Stimulated activated naive CD8-positive, alpha-beta T cell treated with anti-CD3 and anti-CD28 coated beads, Interleukin-15, amount 100 ng/mL, for 72 hours (primary cell): ENCODE measurements around the gene TGDS.

Source experiments
- ATAC-seq: fragments of 150-1000 bp; cut with Tn5 transposase; 2 replicates; pipeline ENCODE4 v1.10.0; 2021; ENCODE audit warnings: mild to moderate bottlenecking, moderate library complexity
- DNase-seq, 2 donors: peaks; one replicate each; pipeline ENCODE4 v3.0.0; 2021 to 2022
- H3K27ac Mint-ChIP-seq, 2 donors: one replicate each; pipeline ENCODE4 v1.8.0; 2022; ENCODE audit warnings: mild to moderate bottlenecking in 2 of 2, mixed read lengths in 2 of 2, moderate library complexity in 2 of 2
- H3K27me3 Mint-ChIP-seq: one replicate; pipeline ENCODE4 v1.8.0; 2022; ENCODE audit warnings: mixed read lengths
- H3K4me1 Mint-ChIP-seq: one replicate; pipeline ENCODE4 v1.8.0; 2022; ENCODE audit warnings: mild to moderate bottlenecking, mixed read lengths
- H3K4me3 Mint-ChIP-seq, 2 donors: one replicate each; pipeline ENCODE4 v1.8.0; 2022; ENCODE audit warnings: mild to moderate bottlenecking in 2 of 2, mixed read lengths in 2 of 2, moderate library complexity in 1 of 2
- H3K9me3 Mint-ChIP-seq, 2 donors: one replicate each; pipeline ENCODE4 v1.8.0; 2022; ENCODE audit warnings: mixed read lengths in 2 of 2

TGDS gene

GRCh38 chr13:94579063-94579462 lies 16.9 kb downstream of the TGDS start:
- no peak overlapping the region for H3K4me3 Mint-ChIP-seq
- ATAC-seq (no peak), DNase-seq (no peak)
- H3K9me3 Mint-ChIP-seq = no peaks in the 10 kb centered on the region
- H3K4me1 Mint-ChIP-seq = peaks cover 2% of the 10 kb centered on the region
- H3K27ac Mint-ChIP-seq = no peak overlapping the region
- no peaks in the 10 kb centered on the region for H3K27me3 Mint-ChIP-seq

GRCh38 chr13:94569615-94570014 lies 26.3 kb downstream of the TGDS start:
- H3K27me3 Mint-ChIP-seq = no peaks in the 10 kb centered on the region
- H3K9me3 Mint-ChIP-seq = no peaks in the 10 kb centered on the region
- DNase-seq (no peak), ATAC-seq (no peak)
- no peak overlapping the region for H3K27ac Mint-ChIP-seq
- no peak overlapping the region for H3K4me3 Mint-ChIP-seq
- H3K4me1 Mint-ChIP-seq = no peaks in the 10 kb centered on the region

- no peaks in the 10 kb centered on the region for H3K9me3 Mint-ChIP-seq
- no peaks in the 10 kb centered on the region for H3K4me1 Mint-ChIP-seq
- no peaks in the 10 kb centered on the region for H3K27me3 Mint-ChIP-seq
- no peak overlapping the region for H3K4me3 Mint-ChIP-seq
- H3K27ac Mint-ChIP-seq = no peak overlapping the region
- DNase-seq (no peak), ATAC-seq (no peak)
Measured at GRCh38 chr13:94568443-94568842, 27.5 kb downstream of the TGDS start.

- ATAC-seq (no peak), DNase-seq (no peak)
- no peaks in the 10 kb centered on the region for H3K27me3 Mint-ChIP-seq
- no peaks in the 10 kb centered on the region for H3K4me1 Mint-ChIP-seq
- H3K4me3 Mint-ChIP-seq = no peak overlapping the region
- no peaks in the 10 kb centered on the region for H3K9me3 Mint-ChIP-seq
- no peak overlapping the region for H3K27ac Mint-ChIP-seq
Measured at GRCh38 chr13:94567581-94567980, 28.4 kb downstream of the TGDS start.

- H3K27ac Mint-ChIP-seq = no peak overlapping the region
- DNase-seq (no peak), ATAC-seq (no peak)
- peaks cover 23% of the 10 kb centered on the region for H3K4me1 Mint-ChIP-seq
- no peaks in the 10 kb centered on the region for H3K27me3 Mint-ChIP-seq
- no peak overlapping the region for H3K4me3 Mint-ChIP-seq
- no peaks in the 10 kb centered on the region for H3K9me3 Mint-ChIP-seq
Measured at GRCh38 chr13:94561126-94561525, 34.8 kb downstream of the TGDS start.

GRCh38 chr13:94560116-94560515 lies 35.8 kb downstream of the TGDS start:
- peaks cover 23% of the 10 kb centered on the region for H3K4me1 Mint-ChIP-seq
- H3K4me3 Mint-ChIP-seq = no peak overlapping the region
- no peaks in the 10 kb centered on the region for H3K9me3 Mint-ChIP-seq
- ATAC-seq = no peak
- DNase-seq = no peak
- H3K27ac Mint-ChIP-seq = no peak overlapping the region
- no peaks in the 10 kb centered on the region for H3K27me3 Mint-ChIP-seq

- H3K4me3 Mint-ChIP-seq = peak overlapping the region; percentile 41 to 50
- H3K27me3 Mint-ChIP-seq = no peaks in the 10 kb centered on the region
- H3K27ac Mint-ChIP-seq = peak overlapping the region in 1 of 2 donors; percentile 36
- ATAC-seq = peak; percentile 46
- H3K4me1 Mint-ChIP-seq = peaks cover 23% of the 10 kb centered on the region
- H3K9me3 Mint-ChIP-seq = no peaks in the 10 kb centered on the region
- DNase-seq = no peak
Measured at GRCh38 chr13:94559222-94559795, 36.6 kb downstream of the TGDS start.

GRCh38 chr13:94558716-94559115 lies 37.2 kb downstream of the TGDS start:
- H3K9me3 Mint-ChIP-seq = no peaks in the 10 kb centered on the region
- peak; percentile 88 for ATAC-seq
- DNase-seq = peak; percentile 13 to 54
- peak overlapping the region; percentile 41 to 52 for H3K4me3 Mint-ChIP-seq
- H3K4me1 Mint-ChIP-seq = peaks cover 23% of the 10 kb centered on the region
- peak overlapping the region; percentile 6 to 41 for H3K27ac Mint-ChIP-seq
- H3K27me3 Mint-ChIP-seq = no peaks in the 10 kb centered on the region

- DNase-seq (no peak), ATAC-seq (no peak)
- no peaks in the 10 kb centered on the region for H3K9me3 Mint-ChIP-seq
- peaks cover 23% of the 10 kb centered on the region for H3K4me1 Mint-ChIP-seq
- H3K27ac Mint-ChIP-seq = no peak overlapping the region
- no peak overlapping the region for H3K4me3 Mint-ChIP-seq
- H3K27me3 Mint-ChIP-seq = no peaks in the 10 kb centered on the region
Measured at GRCh38 chr13:94557684-94558235, 38.2 kb downstream of the TGDS start.

GRCh38 chr13:94556621-94557020 lies 39.3 kb downstream of the TGDS start:
- peaks cover 23% of the 10 kb centered on the region for H3K4me1 Mint-ChIP-seq
- H3K27ac Mint-ChIP-seq = no peak overlapping the region
- H3K27me3 Mint-ChIP-seq = no peaks in the 10 kb centered on the region
- no peak overlapping the region for H3K4me3 Mint-ChIP-seq
- ATAC-seq (no peak), DNase-seq (no peak)
- H3K9me3 Mint-ChIP-seq = no peaks in the 10 kb centered on the region

- Mint-ChIP-seq H3K4me1 (peaks cover 23% of the 10 kb centered on the region), H3K27me3 (no peaks in the 10 kb centered on the region), H3K4me3 (no peak overlapping the region), H3K27ac (no peak overlapping the region), H3K9me3 (no peaks in the 10 kb centered on the region)
- ATAC-seq = no peak
- no peak for DNase-seq
Measured at GRCh38 chr13:94556041-94556440, 39.9 kb downstream of the TGDS start.

- Mint-ChIP-seq H3K27ac (no peak overlapping the region), H3K9me3 (no peaks in the 10 kb centered on the region), H3K4me3 (no peak overlapping the region), H3K27me3 (no peaks in the 10 kb centered on the region), H3K4me1 (peaks cover 28% of the 10 kb centered on the region)
- ATAC-seq (no peak), DNase-seq (no peak)
Measured at GRCh38 chr13:94553766-94554165, 42.2 kb downstream of the TGDS start.

GRCh38 chr13:94552095-94552494 lies 43.9 kb downstream of the TGDS start:
- peaks cover 31% of the 10 kb centered on the region for H3K4me1 Mint-ChIP-seq
- no peak overlapping the region for H3K4me3 Mint-ChIP-seq
- no peak overlapping the region for H3K27ac Mint-ChIP-seq
- ATAC-seq (no peak), DNase-seq (no peak)
- no peaks in the 10 kb centered on the region for H3K27me3 Mint-ChIP-seq
- no peaks in the 10 kb centered on the region for H3K9me3 Mint-ChIP-seq

- peak overlapping the region; percentile 99 to 100 for H3K27ac Mint-ChIP-seq
- no peaks in the 10 kb centered on the region for H3K9me3 Mint-ChIP-seq
- H3K4me1 Mint-ChIP-seq = peaks cover 32% of the 10 kb centered on the region
- peak; percentile 10 for ATAC-seq
- H3K27me3 Mint-ChIP-seq = no peaks in the 10 kb centered on the region
- H3K4me3 Mint-ChIP-seq = peak overlapping the region; percentile 87 to 96
- no peak for DNase-seq
Measured at GRCh38 chr13:94550062-94550738, 45.8 kb downstream of the TGDS start.

- Mint-ChIP-seq H3K27ac (peak overlapping the region; percentile 99 to 100), H3K4me3 (peak overlapping the region; percentile 87 to 96), H3K27me3 (no peaks in the 10 kb centered on the region), H3K9me3 (no peaks in the 10 kb centered on the region), H3K4me1 (peaks cover 32% of the 10 kb centered on the region)
- peak; percentile 92 to 94 for DNase-seq
- peak; percentile 95 for ATAC-seq
Measured at GRCh38 chr13:94549232-94550061, 46.5 kb downstream of the TGDS start.

- H3K27ac Mint-ChIP-seq = peak overlapping the region; percentile 99 to 100
- H3K4me3 Mint-ChIP-seq = peak overlapping the region; percentile 87 to 96
- ATAC-seq (peak; percentile 64), DNase-seq (peak in 1 of 2 donors; percentile 67)
- peaks cover 32% of the 10 kb centered on the region for H3K4me1 Mint-ChIP-seq
- no peaks in the 10 kb centered on the region for H3K27me3 Mint-ChIP-seq
- H3K9me3 Mint-ChIP-seq = no peaks in the 10 kb centered on the region
Measured at GRCh38 chr13:94548821-94549231, 47.1 kb downstream of the TGDS start.
